Stimulated activated CD4-positive, alpha-beta T cell treated with anti-CD3 and anti-CD28 coated beads, TNF-alpha, amount 100 ng/mL, for 24 hours (primary cell): ENCODE data around the gene SUPT5H.

ENCODE experiments used
- DNase-seq, 3 experiments: peaks; one replicate each; pipeline ENCODE4 v3.0.0-alpha.2; 2020; ENCODE audit warnings: low read depth in 3 of 3

SUPT5H gene

GRCh38 chr19:39445196-39446111, at the start of gene SUPT5H:
Gene SUPT5H, plus strand, starts transcription at chr19:39445582. Its CDS starts 309 bp downstream, at chr19:39445891.
- peak; percentile 93 to 97 (median 96) for DNase-seq

- peak; percentile 87 to 92 (median 88) for DNase-seq
Measured at GRCh38 chr19:39397360-39398296, 47.8 kb upstream of the SUPT5H start.

- peak in 1 of 3 experiments; percentile 61 for DNase-seq
Measured at GRCh38 chr19:39398297-39398864, 47.0 kb upstream of the SUPT5H start.

DNA sequence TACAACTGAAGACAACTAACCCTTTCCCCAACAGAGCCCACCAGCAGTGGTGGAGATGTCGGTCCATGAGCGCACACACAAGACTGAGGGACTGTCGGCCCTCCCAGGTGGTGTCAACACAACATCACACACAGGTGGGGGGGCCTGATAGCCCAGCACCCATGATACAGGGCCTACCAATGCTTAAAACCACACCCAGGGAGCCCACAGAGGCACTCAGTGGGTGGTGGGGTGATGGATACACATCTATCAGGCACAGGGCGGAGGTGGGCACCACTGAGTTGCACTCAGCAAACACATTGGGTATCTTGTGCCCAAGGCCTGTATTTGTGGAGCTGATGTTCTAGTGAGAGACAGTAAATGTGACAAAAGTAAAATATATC, 45.7 kb upstream of the SUPT5H start:
- no peak for DNase-seq

- DNase-seq, result no peak
Measured at GRCh38 chr19:39400061-39400460, 45.3 kb upstream of the SUPT5H start.

DNA sequence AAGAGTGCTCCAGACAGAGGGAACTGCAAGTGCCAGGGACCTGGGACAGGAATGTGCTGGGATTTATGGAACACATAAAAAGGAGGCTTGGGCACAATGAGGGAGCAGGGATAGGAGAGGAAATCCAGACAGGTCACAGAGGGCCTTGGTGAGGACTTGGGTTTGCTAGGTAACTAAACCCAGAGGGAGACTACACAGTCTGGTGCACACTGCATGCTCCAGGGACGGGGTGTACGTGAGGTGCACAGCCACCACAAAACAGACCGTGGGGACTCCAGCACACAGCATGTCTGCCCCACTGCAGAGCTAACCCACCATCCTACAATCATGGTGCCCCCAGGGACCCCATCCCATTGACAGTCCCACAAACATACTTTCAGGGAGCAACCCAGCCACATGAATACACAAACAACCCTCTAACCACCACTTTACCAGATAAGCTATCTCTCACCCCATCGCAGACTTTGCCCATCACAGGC, 44.3 kb upstream of the SUPT5H start:
- no peak for DNase-seq

GRCh38 chr19:39401549-39402345, 43.6 kb upstream of the SUPT5H start:
- peak; percentile 50 to 80 (median 65) for DNase-seq

DNA sequence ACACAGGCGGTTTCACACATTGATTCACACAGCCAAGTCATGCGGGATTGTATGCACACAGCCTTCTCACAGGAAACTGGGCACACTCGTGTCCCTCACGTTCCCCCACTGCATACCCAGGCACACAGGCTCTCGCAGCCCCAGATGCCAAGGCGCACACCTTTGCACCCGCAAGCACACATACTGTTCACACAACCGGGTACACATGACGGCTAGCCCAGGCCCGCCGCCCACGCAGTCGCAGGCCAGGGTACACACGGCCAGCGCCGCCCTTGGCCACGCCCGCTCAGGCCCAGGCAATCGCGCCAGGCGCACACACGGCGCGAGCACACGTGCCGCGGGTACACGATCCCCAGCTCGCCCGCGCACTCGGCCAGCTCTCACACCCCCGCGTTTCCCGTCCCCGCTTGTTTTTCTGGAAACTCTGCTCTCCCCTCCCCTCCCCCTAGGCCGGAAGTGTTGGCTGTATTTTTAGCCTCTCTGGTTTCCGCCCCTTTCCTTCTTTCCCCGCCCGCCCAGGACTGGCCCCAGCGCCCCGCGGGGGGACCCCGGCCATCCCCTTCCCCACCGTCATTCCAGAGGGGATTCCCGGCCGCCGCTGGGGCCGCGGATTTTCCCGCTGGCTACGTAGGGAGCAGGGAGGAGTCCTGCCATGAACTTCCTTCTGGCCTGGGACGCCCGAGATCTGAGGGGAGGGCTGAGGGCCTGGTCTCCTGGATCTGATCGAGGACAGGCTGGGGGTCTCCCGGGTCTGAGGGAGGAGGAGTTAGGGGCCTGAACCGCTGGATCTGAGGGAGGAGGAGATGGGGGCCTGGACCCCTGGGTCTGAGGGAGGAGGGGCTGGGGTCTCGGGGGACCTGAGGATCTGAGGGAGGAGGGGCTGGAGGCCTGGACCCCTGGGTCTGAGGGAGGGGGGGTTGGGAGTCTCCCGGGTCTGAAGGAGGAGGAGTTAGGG, 42.8 kb upstream of the SUPT5H start:
- peak; percentile 66 to 90 (median 77) for DNase-seq

- DNase-seq, result peak; percentile 92 to 96 (median 93)
Measured at GRCh38 chr19:39403331-39404312, 41.8 kb upstream of the SUPT5H start.

GRCh38 chr19:39405261-39405957, 40.0 kb upstream of the SUPT5H start:
- no peak for DNase-seq

DNA sequence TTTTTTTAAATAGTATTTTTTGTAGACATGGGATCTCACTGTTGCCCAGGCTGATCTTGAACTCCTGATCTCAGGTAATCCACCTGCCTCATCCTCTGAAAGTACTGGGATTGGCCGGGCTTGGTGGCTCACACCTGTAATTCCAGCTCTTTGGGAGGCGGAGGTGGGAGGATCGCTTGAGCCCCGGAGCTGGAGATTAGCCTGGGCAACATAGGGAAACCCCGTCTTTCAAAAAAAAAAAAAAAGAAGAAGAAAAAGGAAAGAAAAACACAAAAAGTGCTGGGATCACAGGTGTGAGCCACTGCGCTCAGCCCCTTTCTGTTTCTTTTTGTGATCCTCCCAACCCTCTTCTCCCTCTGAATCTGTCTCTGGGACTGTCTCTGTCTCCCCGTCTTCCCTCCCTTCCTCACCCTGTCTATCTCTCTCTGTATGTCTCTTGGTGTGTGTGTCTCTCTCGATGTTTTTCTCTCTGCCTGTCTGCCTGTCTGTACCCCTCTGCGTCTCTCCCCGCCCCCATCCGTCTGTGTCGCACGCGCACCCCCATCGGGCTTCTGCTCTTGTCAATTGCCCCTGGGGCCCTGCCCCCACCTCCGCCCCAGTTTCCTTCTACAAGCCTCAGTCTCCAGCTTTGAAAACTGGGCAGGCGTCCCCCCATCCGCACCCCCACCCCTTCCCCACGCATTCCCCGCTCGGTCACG, 39.3 kb upstream of the SUPT5H start:
- peak; percentile 60 to 87 (median 68) for DNase-seq

- DNase-seq, result peak; percentile 73 to 87 (median 74)
Measured at GRCh38 chr19:39406656-39407409, 38.5 kb upstream of the SUPT5H start, which contains the start of gene ZFP36. Gene ZFP36, plus strand, starts transcription at chr19:39406847. Its CDS starts 58 bp downstream, at chr19:39406905.

DNA sequence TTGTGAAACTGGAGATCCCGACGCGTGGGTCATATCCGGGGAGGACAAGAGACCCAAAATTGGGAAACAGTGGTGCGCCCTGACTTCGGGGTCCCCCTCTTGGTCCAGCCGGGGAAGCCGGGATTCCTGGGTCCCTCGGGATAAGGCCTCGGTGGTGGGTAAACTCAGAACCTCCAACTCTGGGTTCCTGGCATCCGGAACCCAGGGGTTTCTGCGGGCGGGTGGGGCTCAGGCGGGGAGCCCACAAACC, 38.0 kb upstream of the SUPT5H start:
- DNase-seq, result peak in 1 of 3 experiments; percentile 66

DNA sequence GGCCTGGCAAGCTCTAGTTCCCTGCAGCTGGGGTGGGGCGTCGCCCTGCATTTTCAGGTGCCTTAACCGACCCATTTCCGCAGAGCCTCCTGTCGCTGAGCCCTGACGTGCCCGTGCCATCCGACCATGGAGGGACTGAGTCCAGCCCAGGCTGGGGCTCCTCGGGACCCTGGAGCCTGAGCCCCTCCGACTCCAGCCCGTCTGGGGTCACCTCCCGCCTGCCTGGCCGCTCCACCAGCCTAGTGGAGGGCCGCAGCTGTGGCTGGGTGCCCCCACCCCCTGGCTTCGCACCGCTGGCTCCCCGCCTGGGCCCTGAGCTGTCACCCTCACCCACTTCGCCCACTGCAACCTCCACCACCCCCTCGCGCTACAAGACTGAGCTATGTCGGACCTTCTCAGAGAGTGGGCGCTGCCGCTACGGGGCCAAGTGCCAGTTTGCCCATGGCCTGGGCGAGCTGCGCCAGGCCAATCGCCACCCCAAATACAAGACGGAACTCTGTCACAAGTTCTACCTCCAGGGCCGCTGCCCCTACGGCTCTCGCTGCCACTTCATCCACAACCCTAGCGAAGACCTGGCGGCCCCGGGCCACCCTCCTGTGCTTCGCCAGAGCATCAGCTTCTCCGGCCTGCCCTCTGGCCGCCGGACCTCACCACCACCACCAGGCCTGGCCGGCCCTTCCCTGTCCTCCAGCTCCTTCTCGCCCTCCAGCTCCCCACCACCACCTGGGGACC, 37.6 kb upstream of the SUPT5H start:
- no peak for DNase-seq

DNA sequence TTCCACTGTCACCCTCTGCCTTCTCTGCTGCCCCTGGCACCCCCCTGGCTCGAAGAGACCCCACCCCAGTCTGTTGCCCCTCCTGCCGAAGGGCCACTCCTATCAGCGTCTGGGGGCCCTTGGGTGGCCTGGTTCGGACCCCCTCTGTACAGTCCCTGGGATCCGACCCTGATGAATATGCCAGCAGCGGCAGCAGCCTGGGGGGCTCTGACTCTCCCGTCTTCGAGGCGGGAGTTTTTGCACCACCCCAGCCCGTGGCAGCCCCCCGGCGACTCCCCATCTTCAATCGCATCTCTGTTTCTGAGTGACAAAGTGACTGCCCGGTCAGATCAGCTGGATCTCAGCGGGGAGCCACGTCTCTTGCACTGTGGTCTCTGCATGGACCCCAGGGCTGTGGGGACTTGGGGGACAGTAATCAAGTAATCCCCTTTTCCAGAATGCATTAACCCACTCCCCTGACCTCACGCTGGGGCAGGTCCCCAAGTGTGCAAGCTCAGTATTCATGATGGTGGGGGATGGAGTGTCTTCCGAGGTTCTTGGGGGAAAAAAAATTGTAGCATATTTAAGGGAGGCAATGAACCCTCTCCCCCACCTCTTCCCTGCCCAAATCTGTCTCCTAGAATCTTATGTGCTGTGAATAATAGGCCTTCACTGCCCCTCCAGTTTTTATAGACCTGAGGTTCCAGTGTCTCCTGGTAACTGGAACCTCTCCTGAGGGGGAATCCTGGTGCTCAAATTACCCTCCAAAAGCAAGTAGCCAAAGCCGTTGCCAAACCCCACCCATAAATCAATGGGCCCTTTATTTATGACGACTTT, 36.8 kb upstream of the SUPT5H start:
- DNase-seq, result no peak
